NCI-H1105 (cell line): ENCODE data around the gene CDYL2.
"Not testable (repeated sequence)": the region's sequence is repeated elsewhere in the genome, so short reads cannot be mapped to it uniquely, and the experiment has no call there.

Source experiments
- DNase-seq: peaks from one replicate; lab custom pipeline; 2025; lab: John Stamatoyannopoulos, UW

Gene CDYL2

DNA sequence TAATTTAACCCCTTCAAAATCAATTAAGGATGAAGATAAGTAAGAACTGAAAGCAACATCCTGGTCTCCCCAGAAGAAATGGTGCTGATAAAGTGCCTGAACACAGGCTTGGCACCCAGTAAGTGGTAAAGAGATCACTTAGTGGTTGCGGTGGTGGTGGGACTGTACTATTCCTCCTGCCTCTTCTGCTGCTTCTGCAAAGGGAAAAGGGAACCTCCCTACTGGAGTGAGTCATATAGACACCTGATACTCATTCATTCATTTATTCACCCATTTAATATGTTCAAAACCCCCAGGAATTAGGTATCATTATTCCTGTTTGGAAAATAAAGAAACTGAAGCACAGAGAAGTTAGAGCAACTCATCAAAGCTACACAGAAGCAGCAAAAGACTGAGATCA is 60.6 kb downstream of the CDYL2 start:
- no peak for DNase-seq

DNA sequence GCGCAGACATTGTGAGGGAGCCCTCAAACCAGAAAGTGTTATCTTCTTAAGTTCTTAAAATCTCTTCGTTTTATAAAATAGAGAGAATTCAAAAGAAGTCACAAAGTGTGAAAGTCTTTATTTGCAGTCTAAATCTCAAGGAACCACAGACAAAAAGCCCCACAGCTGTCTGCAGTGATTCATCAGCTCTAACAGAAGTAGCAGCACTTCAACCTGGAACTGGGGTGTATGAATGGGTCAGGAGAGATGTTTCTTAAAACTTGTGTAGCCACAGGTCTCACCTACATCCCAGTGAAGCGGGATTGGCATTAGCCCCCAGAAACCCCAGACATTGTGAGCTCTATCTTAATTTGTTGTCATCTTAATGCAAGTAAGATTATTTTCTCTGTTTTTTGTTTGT is 61.1 kb downstream of the CDYL2 start:
- no peak for DNase-seq

- DNase-seq: no peak
Observed at GRCh38 chr16:80742331-80742730, 62.1 kb downstream of the CDYL2 start.

- DNase-seq: no peak
Observed at GRCh38 chr16:80741724-80742123, 62.7 kb downstream of the CDYL2 start.

DNA sequence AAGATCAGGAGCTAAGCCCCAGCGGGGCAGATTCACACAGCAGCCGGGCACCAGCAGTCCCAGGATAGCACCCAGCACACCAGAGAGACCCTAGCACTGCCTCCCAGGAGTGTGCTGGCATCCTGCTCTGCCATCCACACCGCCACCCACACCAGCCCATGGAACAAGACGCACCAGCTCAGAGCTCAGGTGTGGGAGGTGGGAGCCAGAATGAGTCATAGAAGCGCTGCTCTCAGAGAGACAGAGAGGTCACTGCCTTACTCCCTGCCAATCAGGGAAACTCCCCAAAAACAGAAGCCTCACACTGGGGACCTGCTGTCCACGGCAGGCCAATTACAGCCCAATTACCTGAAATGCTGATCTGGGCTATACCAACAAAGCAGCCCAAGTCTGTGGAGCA is 64.9 kb downstream of the CDYL2 start:
- DNase-seq: no peak

DNA sequence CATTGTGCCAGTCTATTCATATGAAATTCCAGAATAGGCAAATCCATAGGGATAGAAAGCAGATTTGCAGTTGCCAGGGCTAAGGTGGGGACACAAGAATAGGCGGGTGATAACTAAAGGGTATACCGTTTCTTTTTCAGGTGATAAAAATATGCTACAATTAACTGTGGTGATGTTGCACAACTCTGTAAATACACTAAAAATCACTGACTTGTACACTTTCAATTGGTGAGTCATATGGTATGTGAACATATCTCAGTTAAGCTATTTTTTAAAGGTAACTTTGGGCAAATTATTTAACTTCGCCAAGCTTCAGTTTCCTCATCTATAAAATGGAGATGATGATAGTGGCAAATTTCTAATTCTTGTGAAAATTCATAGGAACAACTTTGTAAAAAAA is 65.9 kb downstream of the CDYL2 start:
- DNase-seq: no peak

- DNase-seq: no peak
Observed at GRCh38 chr16:80735846-80736245, 68.6 kb downstream of the CDYL2 start.

DNA sequence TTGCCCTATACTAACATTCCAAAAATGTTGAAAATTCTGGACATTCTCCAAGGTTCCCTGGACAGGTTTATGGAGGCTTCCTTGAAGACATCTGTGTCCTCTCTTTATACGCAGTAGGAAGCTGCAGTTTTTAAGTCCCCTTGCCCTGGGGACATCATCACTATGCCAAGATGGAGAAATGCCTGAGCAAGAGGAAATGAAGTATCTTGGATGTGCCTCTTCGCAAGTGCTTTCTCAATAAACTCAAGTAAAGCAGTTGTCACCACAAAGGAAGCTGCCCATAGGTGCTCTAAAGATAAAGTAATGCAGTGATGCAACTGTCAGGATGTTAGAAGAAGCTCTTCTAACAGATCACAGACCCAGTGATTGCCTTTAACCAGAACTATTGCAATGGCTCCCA is 71.0 kb downstream of the CDYL2 start:
- DNase-seq: no peak

DNA sequence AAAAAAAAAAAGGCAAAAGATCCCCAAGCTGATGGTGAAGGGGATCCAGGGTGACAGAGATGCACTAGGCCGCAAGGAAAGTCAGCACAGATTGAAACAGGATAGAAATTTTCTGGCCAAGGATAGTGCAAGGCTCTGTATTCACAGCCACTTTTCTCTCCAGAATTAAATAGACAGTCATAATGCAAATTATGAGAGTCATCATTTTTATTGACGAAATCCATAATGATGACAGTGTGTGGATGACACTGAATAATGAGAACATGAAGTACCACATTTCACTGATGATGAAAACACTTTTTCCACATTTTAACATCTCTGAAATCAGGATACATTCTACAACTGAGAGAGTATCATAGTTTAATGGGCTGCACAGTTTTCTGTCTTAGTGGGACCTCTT is 72.5 kb downstream of the CDYL2 start:
- no peak for DNase-seq

- not testable (repeated sequence) for DNase-seq
Observed at GRCh38 chr16:80727066-80727763, 77.2 kb downstream of the CDYL2 start.

DNA sequence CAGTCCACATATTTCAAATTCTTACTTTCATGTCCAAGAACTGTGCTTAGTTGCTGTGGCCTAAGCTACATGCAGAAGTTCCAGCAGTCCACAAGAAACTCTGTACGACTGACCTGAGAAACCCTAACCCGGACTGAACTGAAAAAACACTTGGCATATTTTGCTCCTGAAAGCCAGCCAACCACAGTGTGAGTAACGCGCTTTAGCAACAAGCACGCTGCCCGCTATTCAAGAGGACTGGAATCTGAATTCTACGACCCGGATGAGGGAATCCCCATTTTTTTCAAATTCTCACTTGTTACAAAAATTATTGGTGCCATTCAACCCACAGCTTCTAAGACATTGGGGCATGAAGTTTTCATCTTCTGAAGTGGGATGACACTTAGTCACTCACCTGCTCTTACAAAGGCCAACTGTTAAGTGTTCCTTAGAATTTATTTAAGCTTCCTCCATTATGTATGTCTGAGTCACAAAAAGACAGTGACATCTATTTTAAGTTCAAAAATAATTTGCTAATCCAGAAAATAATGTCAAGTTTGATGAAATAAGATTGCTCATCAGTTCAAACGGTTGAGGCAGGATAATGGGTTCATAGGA is 78.7 kb downstream of the CDYL2 start:
- no peak for DNase-seq

- DNase-seq: no peak
Observed at GRCh38 chr16:80723981-80724380, 80.4 kb downstream of the CDYL2 start.

DNA sequence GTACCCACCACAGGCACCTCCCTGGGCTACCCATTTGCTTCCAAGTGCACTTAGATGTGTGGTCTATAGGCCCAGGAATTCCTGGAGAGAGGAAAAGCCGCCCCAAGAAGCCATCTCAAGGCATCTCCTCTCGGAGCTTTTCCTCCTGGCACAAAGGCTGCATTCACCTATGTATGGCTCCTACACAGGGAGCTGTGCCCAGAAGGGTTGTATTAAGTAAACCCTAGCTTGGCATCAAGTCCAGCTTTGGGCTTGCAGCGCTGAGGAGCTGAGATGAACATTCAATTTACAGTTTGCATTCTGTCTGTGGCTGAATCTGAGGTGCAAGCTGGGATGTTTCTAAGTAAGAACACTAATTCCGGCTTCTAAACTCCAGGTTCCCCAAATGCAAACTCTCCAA is 81.3 kb downstream of the CDYL2 start:
- no peak for DNase-seq

DNA sequence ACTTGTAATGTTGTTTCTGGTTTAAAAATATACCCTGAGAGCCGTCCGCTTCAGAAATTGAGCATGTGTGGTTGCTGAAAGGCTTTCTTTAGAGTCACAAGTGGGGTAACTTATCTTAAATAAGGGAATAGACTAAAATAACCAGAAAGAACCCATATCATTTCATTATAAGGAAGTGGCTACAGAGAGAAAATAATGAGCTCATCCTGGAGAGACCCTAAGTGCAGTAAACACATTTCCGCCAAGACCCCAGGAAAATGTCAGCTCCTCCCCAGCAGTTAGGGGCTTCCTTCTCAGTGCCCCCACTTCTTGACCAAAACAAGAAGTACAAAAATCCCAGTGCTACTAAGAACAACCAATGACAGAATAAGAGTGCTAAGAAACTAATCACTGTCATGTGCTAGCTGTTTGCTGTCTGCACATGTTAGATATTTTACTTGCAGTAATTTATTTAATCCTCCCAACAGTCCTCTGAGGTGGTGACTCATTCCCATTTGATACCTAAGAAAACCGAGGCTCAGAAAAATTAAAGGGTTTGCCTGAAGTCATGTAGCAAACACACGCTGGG is 83.5 kb downstream of the CDYL2 start:
- DNase-seq: no peak

GRCh38 chr16:80719573-80719972 is 84.8 kb downstream of the CDYL2 start:
- no peak for DNase-seq

DNA sequence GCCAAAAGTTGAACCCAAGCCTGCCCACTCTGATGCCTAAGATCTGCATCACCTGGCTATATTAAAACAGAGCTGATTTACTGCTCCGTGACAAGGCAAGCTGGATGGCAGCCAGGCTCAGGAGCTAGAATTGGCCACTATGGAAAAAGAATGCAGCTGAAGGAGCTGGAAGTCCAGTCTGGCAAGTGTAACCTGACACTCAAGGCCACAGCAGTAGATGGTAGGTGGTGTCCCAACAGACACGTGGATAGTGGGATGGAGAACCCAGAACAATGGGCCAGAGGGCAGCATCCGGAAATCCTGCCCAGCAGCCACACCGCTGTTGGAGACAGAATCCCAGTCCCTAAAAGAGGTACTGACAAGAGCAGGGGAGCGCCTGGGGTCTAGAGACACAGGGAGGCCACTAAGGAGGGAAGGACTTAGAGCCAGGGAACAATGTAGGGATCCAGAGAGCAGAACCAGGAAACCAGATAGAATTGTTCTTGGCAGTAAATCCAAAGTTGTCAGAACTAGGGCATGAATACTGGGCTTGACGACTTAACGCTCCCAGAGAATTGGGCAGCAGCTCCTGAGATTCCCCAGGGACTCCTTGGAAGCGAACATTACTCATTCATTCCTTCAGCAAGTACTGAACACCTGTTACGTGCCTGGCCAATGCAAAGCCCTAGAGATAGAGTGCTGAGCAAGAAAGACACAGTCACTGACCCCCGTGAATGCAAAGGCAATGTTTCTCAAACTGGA is 85.7 kb downstream of the CDYL2 start:
- DNase-seq: peak; percentile 7

GRCh38 chr16:80717611-80718010 is 86.8 kb downstream of the CDYL2 start:
- DNase-seq: no peak

- no peak for DNase-seq
Observed at GRCh38 chr16:80716564-80717139, 87.7 kb downstream of the CDYL2 start.

- no peak for DNase-seq
Observed at GRCh38 chr16:80711406-80711805, 93.0 kb downstream of the CDYL2 start.

GRCh38 chr16:80710918-80711317 is 93.5 kb downstream of the CDYL2 start:
- no peak for DNase-seq

DNA sequence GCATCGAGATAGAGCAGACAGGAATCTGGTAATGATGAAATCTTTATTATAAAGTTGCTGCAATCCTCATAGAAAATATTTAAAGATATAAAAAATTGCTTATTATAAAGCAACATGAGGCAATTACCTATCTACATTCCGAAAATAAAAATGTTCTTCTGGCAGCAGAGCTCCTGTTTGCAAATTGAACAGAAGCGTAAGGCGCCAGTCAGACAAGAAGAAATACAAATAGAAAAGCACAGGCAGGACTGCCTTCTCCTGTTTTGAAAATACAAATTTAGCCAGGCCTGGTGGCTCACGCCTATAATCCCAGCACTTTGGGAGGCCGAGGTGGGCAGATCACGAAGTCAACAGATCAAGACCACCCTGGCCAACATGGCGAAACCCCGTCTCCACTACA is 95.6 kb downstream of the CDYL2 start:
- no peak for DNase-seq

GRCh38 chr16:80707686-80708085 is 96.7 kb downstream of the CDYL2 start:
- DNase-seq: no peak

GRCh38 chr16:80705596-80705995 is 98.8 kb downstream of the CDYL2 start:
- no peak for DNase-seq
